22Rv1 (cell line): ENCODE results near the gene NME3.

Experiments used
- CTCF ChIP-seq: fragments of 450-650 bp; IDR thresholded peaks from 2 replicates; pipeline ENCODE4 v1.5.1; 2017; ENCODE audit warnings: mild to moderate bottlenecking
- ZFX ChIP-seq: fragments of 450-650 bp; IDR thresholded peaks from 2 replicates; pipeline ENCODE4 v1.6.1; 2017; ENCODE audit warnings: antibody characterized with exemption, borderline replicate concordance

- no peak for TF ChIP-seq CTCF
- no peak for TF ChIP-seq ZFX
Measured at GRCh38 chr16:1792836-1793577, 21.7 kb upstream of the NME3 start.
